K562 (cell line): ENCODE results near the gene ALG14. TPM values are rescaled to one million over a fixed set of nuclear protein-coding genes. Genes with fewer than 3 reads are reported as not detected.

Experiments used
- ATAC-seq: fragments of 200-7000 bp; cut with Tn5 transposase; 3 replicates; pipeline ENCODE4 v1.9.1; 2020; ENCODE audit warnings: moderate library complexity
- BruUV-seq: library from RNA; stranded (reverse); fragments of 400-500 nt; replicated peaks from 2 replicates; lab custom pipeline; 2021; lab: Mats Ljungman, UMichigan
- CTCF ChIA-PET: fragments of 300-600 bp; formaldehyde crosslinking; extraction: SDS; loops from one replicate; lab custom pipeline; 2021; ENCODE audit warnings: low intra/inter-chr PET ratio; lab: Yijun Ruan, JAX
- POLR2A ChIA-PET: fragments of 300-600, 350-650 bp; sonication (Branson Sonifier 250); formaldehyde crosslinking; extraction: SDS; loops from one replicate; lab custom pipeline; 2021; ENCODE audit warnings: antibody characterized with exemption, inconsistent platforms; lab: Yijun Ruan, JAX
- DNase-seq, 4 experiments: peaks; one replicate each; pipeline versions ENCODE4 v3.0.0 to v3.0.0-alpha.2; 2011 to 2018; ENCODE audit warnings: low spot score in 3 of 4, mixed read lengths in 3 of 4; ENCODE audit errors: extremely low read depth in 1 of 4
- FAIRE-seq: peaks from 2 replicates; lab custom pipeline; 2011; peaks lifted over from hg19 to GRCh38; lab: Jason Lieb, UNC
- H2AFZ ChIP-seq: 2 replicates; pipeline ENCODE4 v1.6.0; 2011; ENCODE audit warnings: low read depth, low read length, control low read depth, inconsistent platforms
- H3K27ac ChIP-seq: fragments of 200-600 bp; 3 replicates; pipeline ENCODE4 v1.8.0; 2011; ENCODE audit warnings: low read depth, mild to moderate bottlenecking, control low read depth, inconsistent platforms, low read length, moderate library complexity, mixed read lengths; ENCODE audit errors: extremely low read depth
- H3K27me3 ChIP-seq, 2 experiments: fragments of 300-600 bp in 1 of 2; 2 replicates in 1 of 2; 3 replicates in 1 of 2; pipeline versions ENCODE4 v1.6.0 to v1.8.0; 2011; ENCODE audit warnings: inconsistent platforms in 2 of 2, low read length in 2 of 2, mild to moderate bottlenecking in 1 of 2, mixed read lengths in 1 of 2, moderate library complexity in 1 of 2; ENCODE audit not compliant: control insufficient read depth in 2 of 2, insufficient read depth in 2 of 2
- H3K36me3 ChIP-seq: fragments of 300-600 bp; 3 replicates; pipeline ENCODE4 v1.8.0; 2011; ENCODE audit warnings: mild to moderate bottlenecking, low read length, inconsistent platforms; ENCODE audit not compliant: control insufficient read depth, insufficient read depth
- H3K4me1 ChIP-seq, 2 experiments: fragments of 200-600 bp in 1 of 2; replicated peaks in 1 of 2; 2 replicates in 1 of 2; 3 replicates in 1 of 2; pipeline versions ENCODE4 v1.5.1 to v1.8.0; 2011; ENCODE audit warnings: inconsistent platforms in 2 of 2, low read length in 2 of 2, mild to moderate bottlenecking in 1 of 2, mixed read lengths in 1 of 2, moderate library complexity in 1 of 2; ENCODE audit not compliant: control insufficient read depth in 2 of 2, insufficient read depth in 2 of 2
- H3K4me2 ChIP-seq: 2 replicates; pipeline ENCODE4 v1.6.1; 2011; ENCODE audit warnings: low read length, control low read depth, inconsistent platforms, mixed read lengths; ENCODE audit not compliant: insufficient read depth
- H3K4me3 ChIP-seq: fragments of 200-600 bp; sonication (generic), shearing (Covaris generic); 2 replicates; pipeline ENCODE4 v1.5.1; 2016; ENCODE audit warnings: control low read depth, inconsistent platforms
- H3K79me2 ChIP-seq: fragments of 200-600 bp; 3 replicates; pipeline ENCODE4 v1.8.0; 2011; ENCODE audit warnings: low read length, inconsistent platforms; ENCODE audit not compliant: control insufficient read depth, insufficient read depth
- H3K9ac ChIP-seq, 2 experiments: 2 replicates each; pipeline versions ENCODE4 v1.6.0 to v1.6.1; 2011; ENCODE audit warnings: low read depth in 2 of 2, low read length in 2 of 2, control low read depth in 1 of 2, inconsistent platforms in 1 of 2, mild to moderate bottlenecking in 1 of 2, mixed read lengths in 1 of 2; ENCODE audit not compliant: insufficient read depth in 1 of 2
- H3K9me1 ChIP-seq: one replicate; pipeline ENCODE4 v1.6.0; 2011; ENCODE audit warnings: inconsistent platforms, mild to moderate bottlenecking, low read length, moderate library complexity; ENCODE audit not compliant: control insufficient read depth, insufficient read depth
- H3K9me3 ChIP-seq: replicated peaks from 2 replicates; pipeline ENCODE4 v1.5.1; 2011; ENCODE audit warnings: low read depth, low read length, inconsistent platforms; ENCODE audit not compliant: control insufficient read depth, insufficient read depth
- H4K20me1 ChIP-seq: replicated peaks from 2 replicates; pipeline ENCODE4 v1.6.1; 2011; ENCODE audit warnings: low read length, inconsistent platforms, mixed read lengths; ENCODE audit not compliant: control insufficient read depth, insufficient read depth
- ATF3 ChIP-seq, 2 experiments: fragments of 450-650 bp in 1 of 2; sonication (generic) in 1 of 2; formaldehyde crosslinking in 1 of 2; IDR thresholded peaks in 1 of 2; conservative IDR thresholded peaks in 1 of 2; 2 replicates each; pipeline versions ENCODE4 v1.6.1 to v1.8.1; 2016 to 2023; ENCODE audit warnings: mild to moderate bottlenecking in 2 of 2, moderate library complexity in 2 of 2, inconsistent platforms in 1 of 2, missing genetic modification reagents in 1 of 2
- ATF4 ChIP-seq: fragments of 450-650 bp; formaldehyde crosslinking; IDR thresholded peaks from 2 replicates; pipeline ENCODE4 v1.4.0; 2022; ENCODE audit warnings: mild to moderate bottlenecking, moderate library complexity
- CEBPG ChIP-seq, 3 experiments: fragments of 200-800 bp in 1 of 3; sonication (Bioruptor generic) in 1 of 3; sonication (generic) in 1 of 3; formaldehyde crosslinking in 1 of 3; IDR thresholded peaks in 2 of 3; conservative IDR thresholded peaks in 1 of 3; 2 replicates each; pipeline versions ENCODE4 v1.6.1 to v1.8.0; 2016 to 2022; ENCODE audit warnings: missing compliant biosample characterization in 2 of 3, missing genetic modification characterization in 2 of 3, mild to moderate bottlenecking in 1 of 3, missing genetic modification reagents in 1 of 3
- EP400 ChIP-seq: fragments of 450-650 bp; IDR thresholded peaks from 2 replicates; pipeline ENCODE4 v1.6.1; 2017; ENCODE audit warnings: antibody characterized with exemption, mild to moderate bottlenecking, moderate library complexity
- FOXJ2 ChIP-seq: fragments of 200-800 bp; sonication (Bioruptor generic); IDR thresholded peaks from 2 replicates; pipeline ENCODE4 v1.6.1; 2016; ENCODE audit warnings: missing genetic modification characterization, missing compliant biosample characterization
- JUN ChIP-seq, 2 experiments: sonication (generic) in 1 of 2; formaldehyde crosslinking in 1 of 2; IDR thresholded peaks; 2 replicates each; pipeline versions ENCODE4 v1.6.1 to v1.8.0; 2012 to 2022; ENCODE audit warnings: borderline replicate concordance in 2 of 2, mild to moderate bottlenecking in 2 of 2, improper control_type of control experiment in 1 of 2, low read depth in 1 of 2, low read length in 1 of 2, missing genetic modification reagents in 1 of 2
- MCM5 ChIP-seq: fragments of 450-650 bp; IDR thresholded peaks from 2 replicates; pipeline ENCODE4 v1.6.1; 2016; ENCODE audit warnings: low read depth
- UBTF ChIP-seq, 2 experiments: IDR thresholded peaks; 2 replicates each; pipeline ENCODE4 v1.6.1; 2012; ENCODE audit warnings: improper control_type of control experiment in 2 of 2, low read depth in 2 of 2, low read length in 2 of 2, borderline replicate concordance in 1 of 2
- ZNF592 ChIP-seq: fragments of 450-650 bp; IDR thresholded peaks from 2 replicates; pipeline ENCODE4 v1.6.1; 2017; ENCODE audit warnings: antibody characterized with exemption, mild to moderate bottlenecking
- WGBS: fragments of 100-300 bp; shearing (Covaris generic); methylation state at CpG from one replicate; pipeline ENCODE4 v1.1.6; 2016; ENCODE audit warnings: low coverage, mixed read lengths; ENCODE audit not compliant: insufficient coverage; ENCODE audit errors: missing lambda C conversion rate; 5-methylcytosine and 5-hydroxymethylcytosine counted together
- in situ Hi-C: fragments of 300-500 bp; cut with MboI; formaldehyde crosslinking; loops from 4 replicates; pipeline ENCODE4 v1.15.0; 2018; ENCODE audit warnings: inconsistent platforms, mixed read lengths
- intact Hi-C: fragments of 100-400 bp; cut with micrococcal nuclease; formaldehyde crosslinking; loops from 2 replicates; pipeline ENCODE4 v1.14.2; 2022
- polyA plus RNA-seq, 8 experiments: library from polyadenylated mRNA; depleted of rRNA in 4 of 8; stranded (reverse) in 5 of 8; unstranded in 3 of 8; fragments of >200 nt; fragmentation: Nextera tagmentation in 2 of 8; fragmentation: Illumina TruSeq in 1 of 8; extraction: Ambion mirVana in 2 of 8; extraction: Trizol in 1 of 8; gene quantifications; 2 replicates each; pipeline versions ENCODE4 v1.2.1 to v1.2.3, GENCODE V29; 2011 to 2014; ENCODE audit warnings: inconsistent platforms in 1 of 8, missing spikeins in 1 of 8
- total RNA-seq, 7 experiments: library from RNA; depleted of rRNA in 6 of 7; stranded (reverse); fragments of >200 nt in 6 of 7; fragmentation: Illumina TruSeq in 2 of 7; extraction: Trizol in 2 of 7; gene quantifications; 2 replicates each; pipeline versions ENCODE4 v1.2.1 to v1.2.3, GENCODE V29; 2011 to 2021; ENCODE audit warnings: low replicate concordance in 1 of 7

Gene ALG14
- total and polyA plus RNA-seq, 9 of the 15 experiments (the other 6 are each of a cell fraction or from before 2014, with no cell fraction given), result 2.8 to 16.2 (median 4.9) TPM

- Histone ChIP-seq H4K20me1 (no peaks in the 10 kb centered on the region), H3K9ac (peak overlapping the region in 1 of 2 experiments; percentile 0; a peak in 1 of 4 replicates), H3K4me1 (peaks cover 11 to 28% of the 10 kb centered on the region in 2 experiments; a peak in 4 of 5 replicates), H3K4me3 (no peak overlapping the region), H3K27ac (0 out of 3 replicates have a peak overlapping the region, but pooled peaks have one; percentile 1), H3K79me2 (no peaks in the 10 kb centered on the region), H3K9me1 (no peaks in the 10 kb centered on the region), H2AFZ (peak overlapping the region; percentile 75), H3K27me3 (no peaks in the 10 kb centered on the region), H3K9me3 (no peaks in the 10 kb centered on the region; the same call in 1 of the 2 replicates), H3K4me2 (peak overlapping the region; percentile 2; the same call in 1 of the 2 replicates), H3K36me3 (no peaks in the 10 kb centered on the region; the same call in 2 of the 3 replicates)
- WGBS, result 33% methylated on average over 2 of the region's 2 CpGs
- intact Hi-C loops, result no loop called here
- FAIRE-seq (peak; percentile 19), DNase-seq (no peak), ATAC-seq (peak; percentile 44)
- BruUV-seq, result no TSS peak
- POLR2A ChIA-PET, result interaction anchor here (2.4 kb wide), 1 partner anchor 11 kb away, joined by 11 read pairs; no protein-coding TSS in a partner anchor
- CTCF ChIA-PET, result no interaction called here
- in situ Hi-C loops, result no loop called here
- TF ChIP-seq ATF3 (IDR thresholded peaks at IDR 0.05) (peak; percentile 46; the same call in 1 of the 2 replicates), ATF3 (CRISPR knock-in tag; conservative IDR thresholded peaks at IDR 0.05) (no peak), EP400 (peak; percentile 34; the same call in 1 of the 2 replicates), JUN (IDR thresholded peaks at IDR 0.05; ENCODE audit: borderline replicate concordance, low read depth, low read length) (no peak), JUN (CRISPR knock-in tag; IDR thresholded peaks at IDR 0.05; ENCODE audit: borderline replicate concordance) (no peak), FOXJ2 (tag) (0 out of 2 replicates have a peak, but pooled peaks have one; percentile 48), ATF4 (CRISPR knock-in tag) (0 out of 2 replicates have a peak, but pooled peaks have one; percentile 29), CEBPG (CRISPR knock-in tag; IDR thresholded peaks at IDR 0.05) (0 out of 2 replicates have a peak, but pooled peaks have one; percentile 48), CEBPG (tag; conservative IDR thresholded peaks at IDR 0.05 in 1 of 2, IDR thresholded peaks at IDR 0.05 in 1 of 2) (peak; percentile 27 to 61; a peak in 2 of 4 replicates), UBTF (IDR thresholded peaks at IDR 0.05; ENCODE audit: borderline replicate concordance in 1 of 2, low read depth in 2 of 2, low read length in 2 of 2) (no peak), ZNF592 (peak; percentile 52; the same call in 1 of the 2 replicates), MCM5 (no peak)
Observed at GRCh38 chr1:95095833-95096217, 23.1 kb upstream of the ALG14 start.
